ENCODE measurements around the gene RACK1.
A peak's percentile ranks its signal among the peaks of the same experiment; 100 is the strongest.

The RACK1 gene

GRCh38 chr5:181195249-181195761 is 48.4 kb downstream of the RACK1 start:
- no peak for DNase-seq (ENCODE audit: low spot score)

- no peak for DNase-seq (ENCODE audit: low spot score)
Observed at GRCh38 chr5:181194489-181195248, 49.0 kb downstream of the RACK1 start.

GRCh38 chr5:181193656-181194055 is 50.0 kb downstream of the RACK1 start:
- no peak for DNase-seq (ENCODE audit: low spot score)

- no peak for DNase-seq (ENCODE audit: low spot score)
Observed at GRCh38 chr5:181192337-181193046, 51.2 kb downstream of the RACK1 start.

- DNase-seq (ENCODE audit: low spot score): peak; percentile 89
Observed at GRCh38 chr5:181191526-181192336, 52.0 kb downstream of the RACK1 start.

GRCh38 chr5:181190711-181191525 is 52.8 kb downstream of the RACK1 start:
- DNase-seq (ENCODE audit: low spot score): no peak

- DNase-seq (ENCODE audit: low spot score): no peak
Observed at GRCh38 chr5:181189962-181190710, 53.6 kb downstream of the RACK1 start.

- DNase-seq (ENCODE audit: low spot score): no peak
Observed at GRCh38 chr5:181189363-181189961, 54.2 kb downstream of the RACK1 start.

- no peak for DNase-seq (ENCODE audit: low spot score)
Observed at GRCh38 chr5:181188700-181189362, 54.9 kb downstream of the RACK1 start.

- DNase-seq (ENCODE audit: low spot score): no peak
Observed at GRCh38 chr5:181187500-181188213, 56.0 kb downstream of the RACK1 start.

- no peak for DNase-seq (ENCODE audit: low spot score)
Observed at GRCh38 chr5:181186986-181187499, 56.7 kb downstream of the RACK1 start.
